Hepatocyte (in vitro differentiated cells): ENCODE measurements around the gene EYA4.

ENCODE experiments used
- CTCF ChIP-seq: fragments of 200-600 bp; sonication (generic); IDR thresholded peaks from 2 replicates; pipeline ENCODE4 v1.5.1; 2016; ENCODE audit warnings: antibody characterized with exemption, mild to moderate bottlenecking; ENCODE audit not compliant: poor library complexity
- EZH2 ChIP-seq: fragments of 200-600 bp; sonication (generic); IDR thresholded peaks from 2 replicates; pipeline ENCODE4 v1.6.1; 2016; ENCODE audit warnings: antibody characterized with exemption, mild to moderate bottlenecking, borderline replicate concordance
- EZH2phosphoT487 ChIP-seq: fragments of 200-600 bp; sonication (generic); IDR thresholded peaks from one replicate; pipeline ENCODE4 v1.6.1; 2018; ENCODE audit warnings: antibody characterized with exemption, mild to moderate bottlenecking, low read depth, moderate library complexity; ENCODE audit not compliant: unreplicated experiment, severe bottlenecking

GRCh38 chr6:133277228-133277899, 36.2 kb downstream of the EYA4 start:
- TF ChIP-seq CTCF (no peak), EZH2phosphoT487 (no peak), EZH2 (no peak)
